Smooth muscle cell (in vitro differentiated cells): Measurements from ENCODE around the gene HMCN2. TPM values are rescaled to one million over a fixed set of nuclear protein-coding genes. Genes with fewer than 3 reads are reported as not detected.

Experiments used
- DNase-seq: peaks from one replicate; lab custom pipeline; 2025; ENCODE audit not compliant: unreplicated experiment; lab: John Stamatoyannopoulos, UW
- H2AFZ ChIP-seq: fragments of 200-600 bp; sonication (generic); 2 replicates; pipeline ENCODE4 v1.6.0; 2016; ENCODE audit warnings: antibody characterized with exemption, low read depth, mild to moderate bottlenecking
- H3F3A ChIP-seq: fragments of 200-600 bp; sonication (generic); 2 replicates; pipeline ENCODE4 v1.6.0; 2017; ENCODE audit warnings: antibody characterized with exemption, low read depth
- H3K27ac ChIP-seq: fragments of 200-600 bp; sonication (generic); 2 replicates; pipeline ENCODE4 v1.5.1; 2016; ENCODE audit warnings: low read depth, mild to moderate bottlenecking
- H3K27me3 ChIP-seq: fragments of 200-600 bp; sonication (generic); 2 replicates; pipeline ENCODE4 v1.6.1; 2016; ENCODE audit warnings: low read depth, mild to moderate bottlenecking
- H3K36me3 ChIP-seq: fragments of 200-600 bp; sonication (generic); 2 replicates; pipeline ENCODE4 v1.5.1; 2016; ENCODE audit warnings: low read depth
- H3K4me1 ChIP-seq: fragments of 200-600 bp; sonication (generic); 2 replicates; pipeline ENCODE4 v1.5.1; 2016; ENCODE audit warnings: low read depth
- H3K4me2 ChIP-seq: fragments of 200-600 bp; sonication (generic); 2 replicates; pipeline ENCODE4 v1.6.0; 2016; ENCODE audit warnings: mild to moderate bottlenecking
- H3K4me3 ChIP-seq: fragments of 200-600 bp; sonication (generic); 2 replicates; pipeline ENCODE4 v1.5.1; 2016; ENCODE audit warnings: mild to moderate bottlenecking
- H3K79me2 ChIP-seq: fragments of 200-600 bp; sonication (generic); 2 replicates; pipeline ENCODE4 v1.6.0; 2016; ENCODE audit warnings: low read depth, mild to moderate bottlenecking
- H3K9ac ChIP-seq: fragments of 200-600 bp; sonication (generic); 2 replicates; pipeline ENCODE4 v1.6.0; 2016; ENCODE audit warnings: low read depth
- H3K9me3 ChIP-seq: fragments of 200-600 bp; sonication (generic); replicated peaks from 2 replicates; pipeline ENCODE4 v1.5.1; 2016; ENCODE audit warnings: low read depth
- H4K20me1 ChIP-seq: fragments of 200-600 bp; sonication (generic); 2 replicates; pipeline ENCODE4 v1.6.0; 2016; ENCODE audit warnings: low read depth
- WGBS: methylation state at CpG from one replicate; pipeline ENCODE4 v1.1.7; 2016; ENCODE audit warnings: low lambda C conversion rate; 5-methylcytosine and 5-hydroxymethylcytosine counted together
- polyA plus RNA-seq: library from polyadenylated mRNA; unstranded; fragments of >200 nt; fragmentation: Nextera tagmentation; extraction: Ambion mirVana; gene quantifications from 2 replicates; pipeline ENCODE4 v1.2.1, GENCODE V29; 2016
- total RNA-seq: library from RNA; depleted of rRNA; stranded (reverse); fragments of >200 nt; gene quantifications from 2 replicates; pipeline ENCODE4 v1.2.3, GENCODE V29; 2014
- TF ChIP-seq, protein P1 (sequence below): fragments of 200-600 bp; sonication (generic); IDR thresholded peaks from 2 replicates; pipeline ENCODE4 v1.5.1; 2017; ENCODE audit warnings: borderline replicate concordance, mild to moderate bottlenecking, antibody characterized with exemption; ENCODE audit not compliant: insufficient read depth, poor library complexity, severe bottlenecking

HMCN2 gene
- total and polyA plus RNA-seq, 2 experiments from 2014 or later, result under 0.01 TPM; not detected in 1

DNA sequence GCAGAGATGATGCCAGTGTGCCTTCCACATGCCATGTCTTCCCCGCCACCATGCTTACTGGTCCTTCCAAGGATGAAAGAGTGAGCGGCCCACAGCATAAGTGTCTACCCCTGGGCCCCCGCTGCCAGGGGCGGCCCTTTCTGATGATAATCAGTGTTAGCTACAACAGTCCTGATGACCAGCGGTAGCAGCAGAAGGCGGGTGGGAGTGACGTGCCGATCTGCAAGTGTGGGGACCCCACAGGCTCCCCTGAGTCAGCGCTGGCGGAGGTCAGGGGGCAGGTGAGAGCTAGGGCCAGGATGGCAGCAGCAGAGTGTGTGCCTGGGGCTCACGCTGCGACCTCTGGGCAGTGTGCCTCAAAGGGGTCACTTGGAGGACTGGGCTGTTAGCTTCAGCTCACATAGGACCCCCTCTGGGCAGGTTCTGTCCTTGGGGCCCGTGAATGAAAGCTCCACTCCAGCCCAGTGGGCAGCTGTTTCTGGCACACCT lies 80.4 kb downstream of the HMCN2 start:
- no peak overlapping the region for H3K4me2 ChIP-seq
- no peak overlapping the region for H2AFZ ChIP-seq
- H3K27ac ChIP-seq, result no peak overlapping the region
- H3K4me3 ChIP-seq, result no peak overlapping the region
- H3K4me1 ChIP-seq, result no peaks in the 10 kb centered on the region
- no peaks in the 10 kb centered on the region for H3K79me2 ChIP-seq
- no peaks in the 10 kb centered on the region for H3K27me3 ChIP-seq
- DNase-seq, result no peak
- H4K20me1 ChIP-seq, result no peaks in the 10 kb centered on the region
- TF ChIP-seq, protein P1, sequence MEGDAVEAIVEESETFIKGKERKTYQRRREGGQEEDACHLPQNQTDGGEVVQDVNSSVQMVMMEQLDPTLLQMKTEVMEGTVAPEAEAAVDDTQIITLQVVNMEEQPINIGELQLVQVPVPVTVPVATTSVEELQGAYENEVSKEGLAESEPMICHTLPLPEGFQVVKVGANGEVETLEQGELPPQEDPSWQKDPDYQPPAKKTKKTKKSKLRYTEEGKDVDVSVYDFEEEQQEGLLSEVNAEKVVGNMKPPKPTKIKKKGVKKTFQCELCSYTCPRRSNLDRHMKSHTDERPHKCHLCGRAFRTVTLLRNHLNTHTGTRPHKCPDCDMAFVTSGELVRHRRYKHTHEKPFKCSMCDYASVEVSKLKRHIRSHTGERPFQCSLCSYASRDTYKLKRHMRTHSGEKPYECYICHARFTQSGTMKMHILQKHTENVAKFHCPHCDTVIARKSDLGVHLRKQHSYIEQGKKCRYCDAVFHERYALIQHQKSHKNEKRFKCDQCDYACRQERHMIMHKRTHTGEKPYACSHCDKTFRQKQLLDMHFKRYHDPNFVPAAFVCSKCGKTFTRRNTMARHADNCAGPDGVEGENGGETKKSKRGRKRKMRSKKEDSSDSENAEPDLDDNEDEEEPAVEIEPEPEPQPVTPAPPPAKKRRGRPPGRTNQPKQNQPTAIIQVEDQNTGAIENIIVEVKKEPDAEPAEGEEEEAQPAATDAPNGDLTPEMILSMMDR, result no peak
- no peaks in the 10 kb centered on the region for H3K9me3 ChIP-seq
- H3F3A ChIP-seq, result no peaks in the 10 kb centered on the region
- H3K36me3 ChIP-seq, result no peaks in the 10 kb centered on the region
- WGBS, result 80% methylated on average over 13 of the region's 13 CpGs
- H3K9ac ChIP-seq, result no peak overlapping the region

DNA sequence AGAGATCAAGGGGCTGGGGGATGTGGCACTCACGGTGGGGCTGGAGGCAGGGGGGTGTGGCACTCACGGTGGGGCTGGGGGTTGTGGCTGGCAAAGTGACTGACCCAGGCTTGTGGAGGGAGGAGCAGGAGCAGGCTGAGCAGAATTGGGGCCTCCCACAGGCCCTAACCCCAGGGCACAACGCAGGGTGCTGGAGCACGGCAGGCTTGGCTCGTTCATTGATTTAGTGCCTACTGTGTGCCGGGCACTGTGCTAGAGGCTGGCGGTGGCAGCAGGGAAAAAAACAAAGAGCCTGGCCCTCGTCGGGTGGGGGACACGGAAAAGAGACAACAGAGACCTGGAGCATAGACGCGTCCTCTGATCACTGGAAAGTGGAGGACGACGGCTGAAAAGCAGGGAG lies 80.9 kb downstream of the HMCN2 start:
- TF ChIP-seq, protein P1, result no peak
- Histone ChIP-seq H3K9me3 (no peaks in the 10 kb centered on the region), H4K20me1 (no peaks in the 10 kb centered on the region), H3K27ac (no peak overlapping the region), H3K79me2 (no peaks in the 10 kb centered on the region), H3K4me2 (no peak overlapping the region), H3K36me3 (no peaks in the 10 kb centered on the region), H2AFZ (no peak overlapping the region), H3K4me3 (no peak overlapping the region), H3F3A (no peaks in the 10 kb centered on the region), H3K4me1 (no peaks in the 10 kb centered on the region), H3K9ac (no peak overlapping the region), H3K27me3 (no peaks in the 10 kb centered on the region)
- WGBS, result 83% methylated on average over 14 of the region's 14 CpGs
- no peak for DNase-seq

DNA sequence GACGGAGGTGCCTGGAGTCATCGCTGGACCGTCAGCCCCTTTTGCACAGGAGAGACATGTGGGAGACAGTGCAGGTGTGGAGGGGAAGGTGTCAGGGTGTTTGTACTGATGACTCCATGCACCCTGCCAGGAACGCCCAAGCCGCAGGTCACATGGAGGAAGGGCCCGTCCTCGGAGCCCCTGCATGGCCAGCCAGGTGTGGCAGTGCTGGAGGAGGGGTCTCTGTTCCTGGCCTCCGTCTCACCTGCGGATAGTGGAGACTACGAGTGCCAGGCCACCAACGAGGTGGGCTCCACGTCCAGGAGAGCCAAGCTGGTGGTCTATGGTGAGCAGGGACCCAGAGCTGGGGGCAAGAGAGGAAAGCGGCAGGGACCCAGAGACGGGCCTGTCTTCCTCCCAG lies 81.5 kb downstream of the HMCN2 start:
- Histone ChIP-seq H4K20me1 (no peaks in the 10 kb centered on the region), H3K9me3 (no peaks in the 10 kb centered on the region), H2AFZ (no peak overlapping the region), H3K27me3 (no peaks in the 10 kb centered on the region), H3K4me1 (no peaks in the 10 kb centered on the region), H3K4me2 (no peak overlapping the region), H3K4me3 (no peak overlapping the region), H3K9ac (no peak overlapping the region), H3K36me3 (no peaks in the 10 kb centered on the region), H3K79me2 (no peaks in the 10 kb centered on the region), H3K27ac (no peak overlapping the region), H3F3A (no peaks in the 10 kb centered on the region)
- TF ChIP-seq, protein P1, result no peak
- 86% methylated on average over 14 of the region's 14 CpGs for WGBS
- DNase-seq, result no peak

DNA sequence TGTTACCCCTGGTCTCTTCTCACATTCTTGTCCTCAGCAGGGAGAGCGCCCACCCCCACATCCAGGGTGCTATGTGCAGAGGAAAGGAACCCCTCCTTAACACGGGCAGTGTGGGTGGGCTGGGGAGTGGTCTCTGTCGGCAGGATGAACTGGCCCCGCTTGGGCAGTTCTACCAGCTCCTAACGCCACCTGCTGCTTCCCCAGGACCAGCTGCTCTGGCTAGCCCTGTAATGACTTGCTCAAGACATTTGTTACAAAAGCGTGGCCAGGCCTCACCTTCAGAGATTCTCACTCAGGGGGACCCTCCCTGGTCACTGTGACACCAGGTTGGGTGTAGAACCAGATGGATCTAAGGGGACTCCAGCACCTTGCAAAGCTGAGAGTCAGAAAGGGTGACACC lies 82.4 kb downstream of the HMCN2 start:
- no peaks in the 10 kb centered on the region for H3K36me3 ChIP-seq
- H3K9ac ChIP-seq, result no peak overlapping the region
- no peaks in the 10 kb centered on the region for H4K20me1 ChIP-seq
- H3K27ac ChIP-seq, result no peak overlapping the region
- H3K79me2 ChIP-seq, result no peaks in the 10 kb centered on the region
- H3K4me2 ChIP-seq, result no peak overlapping the region
- no peak overlapping the region for H3K4me3 ChIP-seq
- H3K27me3 ChIP-seq, result no peaks in the 10 kb centered on the region
- no peaks in the 10 kb centered on the region for H3K9me3 ChIP-seq
- TF ChIP-seq, protein P1, result no peak
- no peaks in the 10 kb centered on the region for H3F3A ChIP-seq
- 78% methylated on average over 6 of the region's 6 CpGs for WGBS
- H3K4me1 ChIP-seq, result no peaks in the 10 kb centered on the region
- no peak overlapping the region for H2AFZ ChIP-seq
- no peak for DNase-seq
